Endothelial cell (in vitro differentiated cells): ENCODE data around the gene HSP90B1. TPM values are rescaled to one million over a fixed set of nuclear protein-coding genes. Genes with fewer than 3 reads are reported as not detected.

Experiments
- DNase-seq: peaks from one replicate; pipeline ENCODE4 v3.0.0; 2021; ENCODE audit warnings: low spot score
- H3K27ac Mint-ChIP-seq: one replicate; pipeline ENCODE4 v1.8.0; 2021; ENCODE audit warnings: mixed read lengths, inconsistent platforms; ENCODE audit not compliant: unreplicated experiment
- H3K27me3 Mint-ChIP-seq: one replicate; pipeline ENCODE4 v1.8.0; 2021; ENCODE audit warnings: mild to moderate bottlenecking, moderate library complexity, mixed read lengths, inconsistent platforms; ENCODE audit not compliant: unreplicated experiment
- H3K36me3 Mint-ChIP-seq: one replicate; pipeline ENCODE4 v1.8.0; 2021; ENCODE audit warnings: mild to moderate bottlenecking, low read depth, mixed read lengths, inconsistent platforms; ENCODE audit not compliant: unreplicated experiment
- H3K4me1 Mint-ChIP-seq: one replicate; pipeline ENCODE4 v1.8.0; 2021; ENCODE audit warnings: mild to moderate bottlenecking, mixed read lengths, inconsistent platforms; ENCODE audit not compliant: unreplicated experiment
- H3K4me3 Mint-ChIP-seq: one replicate; pipeline ENCODE4 v1.8.0; 2021; ENCODE audit warnings: mild to moderate bottlenecking, mixed read lengths, inconsistent platforms; ENCODE audit not compliant: unreplicated experiment
- H3K9me3 Mint-ChIP-seq: one replicate; pipeline ENCODE4 v1.8.0; 2021; ENCODE audit warnings: mixed read lengths, inconsistent platforms; ENCODE audit not compliant: unreplicated experiment
- CTCF ChIP-seq: fragments of 200-600 bp; sonication (generic); IDR thresholded peaks from one replicate; pipeline ENCODE4 v1.5.0; 2021; ENCODE audit warnings: antibody characterized with exemption; ENCODE audit not compliant: unreplicated experiment
- total RNA-seq: library from RNA; stranded (reverse); fragmentation: NEBNext Ultra II Directional; extraction: Animal tissue kit (Norgen Biotek cat#: 25700); gene quantifications from one replicate; pipeline ENCODE4 v1.2.1, GENCODE V29; 2021; ENCODE audit not compliant: unreplicated experiment

Gene HSP90B1
- total RNA-seq, 1 donor from 2014 or later = 729 TPM

GRCh38 chr12:103884316-103884715, 45.9 kb upstream of the HSP90B1 start:
- H3K9me3 Mint-ChIP-seq = no peaks in the 10 kb centered on the region
- H3K27ac Mint-ChIP-seq = no peak overlapping the region
- H3K36me3 Mint-ChIP-seq = no peaks in the 10 kb centered on the region
- H3K4me1 Mint-ChIP-seq = peaks cover 20% of the 10 kb centered on the region
- no peak for DNase-seq
- no peak overlapping the region for H3K4me3 Mint-ChIP-seq
- H3K27me3 Mint-ChIP-seq = peaks cover 10% of the 10 kb centered on the region
- no peak for TF ChIP-seq CTCF

- no peak for DNase-seq
- TF ChIP-seq CTCF = no peak
- peaks cover 8% of the 10 kb centered on the region for H3K4me1 Mint-ChIP-seq
- H3K4me3 Mint-ChIP-seq = no peak overlapping the region
- H3K36me3 Mint-ChIP-seq = no peaks in the 10 kb centered on the region
- no peaks in the 10 kb centered on the region for H3K9me3 Mint-ChIP-seq
- H3K27ac Mint-ChIP-seq = no peak overlapping the region
- peaks cover 6% of the 10 kb centered on the region for H3K27me3 Mint-ChIP-seq
Measured at GRCh38 chr12:103886195-103886797, 43.9 kb upstream of the HSP90B1 start.

GRCh38 chr12:103887738-103888137, 42.5 kb upstream of the HSP90B1 start:
- DNase-seq = no peak
- peaks cover 6% of the 10 kb centered on the region for H3K27me3 Mint-ChIP-seq
- TF ChIP-seq CTCF = no peak
- no peaks in the 10 kb centered on the region for H3K36me3 Mint-ChIP-seq
- H3K4me1 Mint-ChIP-seq = peaks cover 4% of the 10 kb centered on the region
- no peak overlapping the region for H3K27ac Mint-ChIP-seq
- H3K4me3 Mint-ChIP-seq = no peak overlapping the region
- H3K9me3 Mint-ChIP-seq = no peaks in the 10 kb centered on the region

DNA sequence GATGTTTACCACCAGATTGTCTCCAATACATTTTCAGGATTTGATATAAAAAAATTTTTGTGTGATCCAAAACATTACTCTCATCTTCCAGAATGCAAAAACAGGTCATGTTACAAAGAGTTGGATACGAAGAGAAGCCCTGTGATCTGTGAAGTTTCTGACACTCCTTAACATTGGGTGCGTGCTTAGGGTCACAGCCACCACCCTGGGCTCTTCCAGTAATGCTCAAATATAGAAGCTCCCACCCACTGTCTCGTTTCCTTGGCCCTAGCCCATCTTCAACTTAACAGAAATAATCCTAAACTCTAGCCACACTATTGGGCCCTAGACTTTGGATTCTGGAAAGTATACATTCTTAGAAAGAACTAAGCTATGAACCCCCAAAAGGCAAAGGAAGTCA, 32.9 kb upstream of the HSP90B1 start:
- no peak for DNase-seq
- H3K36me3 Mint-ChIP-seq = no peaks in the 10 kb centered on the region
- H3K27ac Mint-ChIP-seq = no peak overlapping the region
- no peaks in the 10 kb centered on the region for H3K4me1 Mint-ChIP-seq
- no peak overlapping the region for H3K4me3 Mint-ChIP-seq
- H3K9me3 Mint-ChIP-seq = no peaks in the 10 kb centered on the region
- TF ChIP-seq CTCF = no peak
- H3K27me3 Mint-ChIP-seq = peaks cover 4% of the 10 kb centered on the region

- H3K36me3 Mint-ChIP-seq = peaks cover 7% of the 10 kb centered on the region
- H3K27me3 Mint-ChIP-seq = no peaks in the 10 kb centered on the region
- no peaks in the 10 kb centered on the region for H3K9me3 Mint-ChIP-seq
- H3K27ac Mint-ChIP-seq = no peak overlapping the region
- H3K4me1 Mint-ChIP-seq = no peaks in the 10 kb centered on the region
- no peak for DNase-seq
- TF ChIP-seq CTCF = no peak
- H3K4me3 Mint-ChIP-seq = no peak overlapping the region
Measured at GRCh38 chr12:103901518-103902173, 28.6 kb upstream of the HSP90B1 start.
